SK-N-SH (cell line): Measurements from ENCODE around the gene GCH1.

ENCODE experiments used
- EP300 ChIP-seq, 2 experiments: IDR thresholded peaks; 2 replicates each; pipeline versions ENCODE4 v1.4.0 to v1.6.1; 2012; ENCODE audit warnings: borderline replicate concordance in 1 of 2, low read depth in 1 of 2, low read length in 1 of 2
- EZH2phosphoT487 ChIP-seq: fragments of 200-600 bp; sonication (generic); IDR thresholded peaks from 2 replicates; pipeline ENCODE4 v1.6.1; 2017; ENCODE audit warnings: low read depth, mixed run types, mild to moderate bottlenecking, antibody characterized with exemption, moderate library complexity, borderline replicate concordance

DNA sequence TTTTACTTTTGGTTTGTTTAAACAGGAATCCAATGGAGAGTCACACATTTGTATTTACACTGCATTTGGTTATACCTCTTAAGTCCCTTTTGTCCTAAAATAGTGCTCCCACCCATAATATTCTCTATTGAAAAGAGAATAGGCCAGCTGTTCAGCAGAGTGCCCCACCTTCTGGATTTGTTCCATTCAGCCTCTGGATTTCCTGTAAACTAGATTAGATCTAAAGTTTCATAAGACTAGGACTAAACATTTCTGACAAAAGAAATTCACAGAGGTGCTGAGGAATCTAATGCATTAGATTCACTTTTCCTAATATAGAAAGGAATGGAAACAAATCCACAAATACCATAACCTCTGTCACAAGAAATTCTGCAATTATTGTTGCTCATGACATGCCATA is 38.1 kb downstream of the GCH1 start:
- TF ChIP-seq EP300 (IDR thresholded peaks at IDR 0.05; ENCODE audit: borderline replicate concordance in 1 of 2, low read depth in 1 of 2, low read length in 1 of 2) (no peak), EZH2phosphoT487 (no peak)
